ENCODE data around the gene CFAP206. TPM values are rescaled to one million over a fixed set of nuclear protein-coding genes. Genes with fewer than 3 reads are reported as not detected.

The CFAP206 gene, protein sequence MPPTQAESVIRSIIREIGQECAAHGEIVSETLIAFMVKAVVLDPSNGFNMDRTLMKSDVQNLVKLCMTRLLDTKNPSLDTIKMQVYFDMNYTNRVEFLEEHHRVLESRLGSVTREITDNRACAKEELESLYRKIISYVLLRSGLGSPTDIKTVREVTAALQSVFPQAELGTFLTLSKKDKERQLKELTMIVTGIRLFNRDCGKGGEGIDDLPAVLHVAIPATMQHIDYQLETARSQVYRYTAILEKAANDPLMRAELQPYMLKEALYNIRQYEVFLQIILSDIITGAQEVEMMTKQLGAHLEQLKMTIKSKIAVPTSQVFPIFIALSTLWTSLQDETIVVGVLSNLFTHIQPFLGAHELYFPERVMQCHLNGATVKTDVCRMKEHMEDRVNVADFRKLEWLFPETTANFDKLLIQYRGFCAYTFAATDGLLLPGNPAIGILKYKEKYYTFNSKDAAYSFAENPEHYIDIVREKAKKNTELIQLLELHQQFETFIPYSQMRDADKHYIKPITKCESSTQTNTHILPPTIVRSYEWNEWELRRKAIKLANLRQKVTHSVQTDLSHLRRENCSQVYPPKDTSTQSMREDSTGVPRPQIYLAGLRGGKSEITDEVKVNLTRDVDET
- total RNA-seq, result 0.07 TPM in 1 of 2 replicates, not detected in the other

DNA sequence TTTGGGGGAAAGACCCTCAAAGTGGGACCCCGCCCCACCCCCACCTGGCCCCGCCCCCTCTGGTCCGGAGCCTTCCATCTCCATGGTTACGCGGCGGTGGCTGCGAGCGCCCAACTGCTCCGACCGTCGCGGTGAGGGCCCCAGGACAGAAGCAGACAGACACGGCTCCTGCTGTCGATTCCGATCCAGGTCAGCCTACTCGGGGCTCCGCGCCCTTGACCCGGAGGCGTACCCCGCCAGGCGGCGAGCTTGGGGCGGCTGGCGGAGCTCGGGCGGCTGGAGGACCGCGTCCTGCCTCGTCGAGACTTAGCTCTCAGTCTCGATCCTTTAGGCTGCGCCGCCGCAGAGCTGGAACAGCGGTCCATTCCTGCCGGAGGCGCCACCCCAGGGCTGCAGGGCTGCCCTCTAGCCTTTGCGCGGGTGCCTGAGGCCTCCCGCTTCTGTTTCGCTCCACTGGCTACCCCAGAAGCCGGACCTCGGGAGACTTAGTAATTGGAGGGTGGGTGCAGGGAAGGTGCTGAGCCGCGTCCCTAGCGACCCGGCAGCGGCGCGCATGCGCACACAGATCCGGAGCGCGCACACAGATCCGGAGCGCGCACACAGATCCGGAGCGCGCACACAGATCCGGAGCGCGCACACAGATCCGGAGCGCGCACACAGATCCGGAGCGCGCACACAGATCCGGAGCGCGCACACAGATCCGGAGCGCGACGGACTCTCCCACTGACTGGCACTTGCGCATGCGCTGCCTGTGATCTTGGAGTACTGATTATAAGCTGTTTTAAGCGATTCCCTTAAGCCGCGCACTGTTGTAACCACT is at the start of gene CFAP206:
TSS of gene CFAP206 (plus strand) at position 72 of the 820 bp plus-strand sequence. CDS start 1,868 bp downstream, outside the sequence.
- intact Hi-C loops (cut with micrococcal nuclease), result loop anchor here (1.0 to 5.0 kb wide), 7 partner anchors 65 to 1816 kb away; partner anchors contain the start of genes AKIRIN2, ORC3, PNRC1 and SLC35A1

DNA sequence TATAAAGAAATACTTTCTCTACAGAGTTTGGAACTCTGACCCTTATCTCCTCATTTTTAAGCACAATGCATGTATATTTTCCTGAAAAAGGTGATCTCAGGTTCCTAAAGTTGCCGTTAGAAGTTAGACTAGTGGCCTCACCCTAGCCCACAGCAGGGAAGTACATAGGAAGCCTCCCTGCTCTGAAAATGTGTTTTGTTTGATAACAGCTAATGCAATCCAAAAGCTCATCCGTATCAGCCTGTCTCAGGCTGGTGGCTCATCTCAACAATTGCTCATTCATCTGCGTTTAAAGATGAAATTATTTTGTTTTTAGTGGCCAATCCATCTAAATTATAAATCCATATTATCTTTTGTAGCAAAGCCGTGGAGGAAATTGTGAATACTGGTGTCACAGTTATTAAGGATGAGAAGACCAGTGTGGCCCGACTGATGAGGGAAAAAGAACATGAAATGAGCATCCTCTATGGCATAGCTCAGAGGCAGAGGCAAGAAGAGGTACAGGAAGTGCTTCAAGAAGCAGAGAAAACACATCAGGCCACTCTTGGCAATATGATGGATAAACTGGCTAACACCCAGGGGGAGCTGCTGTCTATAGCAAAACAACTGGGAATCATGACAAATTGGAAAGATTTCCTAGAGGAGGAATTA is 43.0 kb upstream of the CFAP206 start:
- intact Hi-C loops (cut with micrococcal nuclease), result no loop called here

DNA sequence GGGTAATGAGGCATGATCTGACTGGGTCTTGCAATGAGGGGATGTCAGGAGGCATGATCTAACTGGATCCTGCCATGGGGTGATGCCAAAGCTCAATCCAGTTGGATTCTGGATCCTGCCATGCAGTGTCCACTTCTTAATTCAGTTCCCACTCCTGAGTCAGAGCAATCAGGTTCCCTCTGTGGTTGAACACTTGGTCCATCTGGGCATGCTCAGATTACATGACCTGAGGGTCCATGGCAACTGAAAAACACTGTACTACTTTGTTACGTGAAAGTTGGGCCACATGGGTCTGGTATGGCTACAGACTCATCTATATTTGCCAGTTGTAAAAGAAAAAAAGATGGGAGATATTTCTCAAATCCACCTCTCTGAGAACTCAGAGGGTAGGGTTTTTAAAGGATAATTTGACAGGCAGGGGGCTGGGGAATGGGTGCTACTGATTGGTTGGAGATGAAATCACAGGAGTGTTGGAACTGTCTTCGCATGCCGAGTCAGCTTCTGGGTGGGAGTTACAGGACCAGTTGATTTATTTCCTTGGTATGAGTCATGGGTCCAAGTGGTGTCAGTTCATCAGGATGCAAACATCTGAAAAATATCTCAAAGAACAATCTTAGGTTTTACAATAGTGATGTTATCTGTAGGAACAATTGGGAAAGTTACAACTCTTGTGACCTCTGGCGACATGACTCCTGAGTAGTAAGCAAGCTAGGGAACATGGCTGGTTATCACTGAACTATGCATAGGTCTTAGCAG is 41.5 kb upstream of the CFAP206 start:
- intact Hi-C loops (cut with micrococcal nuclease), result no loop called here

DNA sequence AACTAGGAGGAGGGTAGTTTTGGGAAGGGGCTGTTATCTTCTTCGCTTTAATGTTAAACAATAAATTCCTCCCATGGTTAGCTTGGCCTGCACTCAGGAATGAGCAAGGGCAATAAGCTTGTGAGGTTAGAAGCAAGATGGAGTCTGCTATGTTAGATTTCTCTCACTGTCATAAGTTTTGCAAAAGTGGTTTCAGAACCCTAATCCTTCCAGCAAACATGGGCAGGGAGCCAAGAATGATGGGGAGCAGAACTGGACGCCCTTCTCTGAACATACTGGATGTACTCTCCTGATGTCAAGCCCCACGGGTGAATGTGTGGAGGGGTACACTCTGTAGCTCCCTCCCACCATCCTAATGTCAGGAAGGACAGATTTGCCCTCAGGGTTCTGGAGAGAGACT is 40.9 kb upstream of the CFAP206 start:
- intact Hi-C loops (cut with micrococcal nuclease), result no loop called here

DNA sequence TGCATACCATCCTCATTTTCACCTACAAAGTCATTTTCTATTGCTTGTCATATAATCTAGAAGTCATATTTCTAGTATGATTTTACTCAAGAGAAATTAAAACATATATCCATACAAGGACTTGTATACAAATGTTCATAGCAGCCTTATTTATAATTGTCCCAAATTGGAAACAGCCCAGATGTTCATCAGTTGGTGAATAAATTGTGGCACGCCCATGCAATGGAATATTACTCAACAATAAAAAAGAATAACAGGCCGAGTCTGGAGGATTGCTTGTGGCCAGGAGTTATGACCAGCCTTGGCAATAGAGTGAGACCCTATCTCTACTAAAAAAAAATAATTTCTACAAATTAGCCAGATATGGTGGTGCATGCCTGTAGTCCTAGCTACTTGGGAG is 34.4 kb upstream of the CFAP206 start:
- intact Hi-C loops (cut with micrococcal nuclease), result no loop called here

DNA sequence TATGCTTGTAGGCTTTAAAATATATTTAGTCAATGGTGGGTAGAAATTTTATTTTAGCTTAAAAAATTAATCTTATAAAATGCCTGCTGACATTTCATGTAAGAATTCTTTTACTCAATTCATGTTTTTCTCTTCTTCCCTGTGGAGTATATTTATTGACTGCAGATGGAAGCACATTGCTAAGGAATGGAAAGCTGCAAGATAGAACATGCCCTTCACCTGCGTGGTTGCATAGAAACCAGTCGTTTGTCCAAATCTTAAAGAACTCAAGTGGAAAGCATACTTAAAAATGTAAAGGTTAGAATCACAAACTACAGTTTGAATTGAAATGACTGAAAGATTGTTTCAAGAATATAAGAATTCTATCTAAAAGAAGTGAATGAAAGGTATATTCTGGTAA is 32.5 kb upstream of the CFAP206 start:
- intact Hi-C loops (cut with micrococcal nuclease), result no loop called here

DNA sequence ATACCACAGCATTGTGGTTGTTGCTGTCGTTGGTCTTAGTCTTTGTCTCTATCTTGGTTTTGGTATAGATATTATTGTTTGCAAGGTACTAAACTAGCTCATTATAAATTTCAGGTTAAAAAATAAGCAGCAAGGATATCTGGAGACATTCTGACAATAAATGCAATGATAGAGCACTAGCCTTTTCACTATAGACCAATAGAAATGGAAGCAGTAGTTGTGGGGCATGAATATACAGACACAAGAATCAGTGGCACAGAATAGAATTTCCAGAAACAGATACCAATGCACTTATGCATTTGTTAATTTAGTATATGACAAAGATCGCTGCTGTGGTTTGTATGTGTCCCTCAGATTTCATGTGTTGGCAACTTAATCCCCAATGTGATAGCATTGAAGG is 31.1 kb upstream of the CFAP206 start:
- intact Hi-C loops (cut with micrococcal nuclease), result no loop called here

DNA sequence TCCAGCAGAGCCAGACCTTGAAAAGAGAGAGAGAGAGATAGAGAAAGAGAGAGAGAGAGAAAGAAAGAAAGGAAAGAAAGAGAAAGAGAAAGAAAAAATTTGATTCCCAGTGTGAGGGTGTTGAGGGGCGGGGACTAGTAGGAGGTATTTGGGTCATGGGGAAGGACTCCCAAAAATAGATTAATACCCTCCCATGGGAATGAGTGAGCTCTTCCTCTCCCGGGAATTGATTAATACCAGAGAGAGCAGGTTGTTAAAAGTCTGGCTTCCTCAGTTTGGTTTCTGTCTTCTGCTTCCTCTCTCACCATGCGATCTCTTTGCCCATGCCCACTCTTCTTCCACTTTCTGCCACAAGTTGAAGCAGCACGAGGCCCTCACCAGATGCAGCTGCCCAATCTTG is 28.8 kb upstream of the CFAP206 start:
- intact Hi-C loops (cut with micrococcal nuclease), result no loop called here

DNA sequence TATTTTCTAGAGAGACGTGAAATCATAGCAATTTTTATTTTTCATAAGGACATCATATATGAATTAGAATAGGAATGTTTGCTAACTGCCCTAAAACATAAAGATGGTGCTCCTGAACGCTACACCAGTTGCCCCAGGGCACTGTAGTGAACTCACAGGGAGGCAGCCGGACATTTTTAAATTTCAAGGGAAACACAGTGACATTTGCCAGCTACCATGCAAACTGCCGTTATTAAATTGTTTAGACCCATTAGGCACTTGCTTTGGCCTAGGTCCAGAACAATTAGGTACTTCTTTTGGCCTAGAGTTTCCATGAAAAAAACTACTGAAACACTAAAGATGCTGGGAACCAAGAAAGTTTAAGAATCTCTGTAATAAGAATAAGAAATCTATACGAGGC is 24.9 kb upstream of the CFAP206 start:
- intact Hi-C loops (cut with micrococcal nuclease), result no loop called here

DNA sequence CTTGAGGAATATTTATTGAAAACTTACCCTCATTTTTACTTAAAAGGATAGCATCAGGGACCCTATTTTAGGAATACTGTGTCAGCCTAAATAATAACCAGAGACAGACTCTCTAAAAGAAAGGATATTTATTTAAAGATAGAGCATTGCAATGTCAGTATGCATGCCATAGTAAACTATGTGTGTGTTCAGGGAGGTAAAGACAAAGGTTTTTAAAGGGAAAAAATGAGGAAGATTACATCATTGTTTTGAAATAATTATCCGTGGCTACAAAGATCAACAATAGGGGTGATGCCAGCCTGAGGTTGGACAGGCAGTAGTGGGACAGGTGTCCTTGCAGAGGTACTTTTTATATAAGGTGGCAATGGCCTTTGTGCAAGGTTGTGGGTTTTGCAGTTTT is 23.7 kb upstream of the CFAP206 start:
- intact Hi-C loops (cut with micrococcal nuclease), result no loop called here

DNA sequence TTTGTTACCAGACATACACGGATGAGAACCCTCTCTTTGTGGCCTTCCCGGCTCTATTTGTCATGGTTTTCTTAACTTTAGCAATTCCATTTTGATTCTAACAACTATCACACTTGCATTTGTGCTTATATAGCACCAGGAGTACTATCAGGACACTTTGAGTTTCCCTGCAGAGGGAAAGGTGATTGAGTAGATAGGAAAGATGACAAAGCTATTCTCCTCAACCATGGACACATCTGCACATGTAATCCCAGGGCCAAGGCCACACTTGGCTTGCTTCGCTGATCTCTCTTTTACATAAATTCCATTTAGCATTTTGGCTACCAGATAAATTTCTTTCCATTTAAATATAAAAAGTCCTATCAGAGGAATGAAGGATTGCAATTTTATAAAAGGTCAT is 23.3 kb upstream of the CFAP206 start:
- intact Hi-C loops (cut with micrococcal nuclease), result no loop called here

DNA sequence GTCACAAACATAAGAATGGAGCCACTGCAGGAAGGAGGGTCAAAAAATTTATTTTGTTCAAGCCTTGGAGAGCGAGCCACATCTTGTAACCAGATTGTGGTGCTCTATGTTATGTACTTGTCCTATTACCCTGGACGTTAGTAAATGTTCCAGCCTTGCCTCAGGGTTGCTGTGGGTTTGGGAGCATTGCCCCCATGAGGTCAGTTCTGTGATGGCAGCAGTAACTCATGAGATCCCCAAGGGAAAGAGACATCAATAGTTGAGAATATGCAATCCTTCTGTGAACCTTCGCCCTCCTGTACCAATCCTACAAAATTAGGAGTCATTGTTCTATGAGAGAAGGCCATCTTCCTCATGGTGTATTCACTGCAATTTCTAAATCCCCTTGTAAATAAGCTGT is 16.4 kb upstream of the CFAP206 start:
- intact Hi-C loops (cut with micrococcal nuclease), result loop anchor here (10.0 kb wide), 1 partner anchor 443 kb away; no protein-coding TSS in a partner anchor

DNA sequence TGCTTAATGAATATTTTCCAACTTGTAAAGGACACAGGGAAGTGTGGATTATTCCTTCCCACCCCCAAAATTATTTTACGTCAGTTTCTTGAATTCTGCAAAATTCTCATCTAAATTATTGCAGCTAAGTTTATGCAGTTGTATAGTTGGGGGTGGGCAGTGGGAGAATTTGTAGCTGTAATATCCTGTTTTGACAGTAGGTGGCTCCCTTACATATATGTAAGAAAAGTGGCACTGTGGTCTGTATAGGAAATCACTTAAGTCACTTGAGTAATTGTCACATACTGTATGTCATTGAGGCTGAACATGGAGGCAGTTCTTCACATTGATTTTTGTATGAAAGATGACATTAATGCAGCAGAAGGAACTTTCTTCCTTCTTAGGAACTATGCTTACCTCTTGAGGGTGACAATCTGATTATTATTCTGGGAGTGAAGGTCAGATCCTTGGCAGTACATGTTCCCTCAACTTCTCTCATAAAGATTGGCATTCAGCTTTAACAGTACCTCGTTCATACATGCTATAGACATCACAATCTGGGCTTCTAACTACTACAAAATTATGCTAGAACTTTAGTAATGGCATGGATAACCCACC is 14.6 kb upstream of the CFAP206 start:
- intact Hi-C loops (cut with micrococcal nuclease), result loop anchor here (1.0 to 10.0 kb wide), 3 partner anchors 254 to 1477 kb away; no protein-coding TSS in a partner anchor

DNA sequence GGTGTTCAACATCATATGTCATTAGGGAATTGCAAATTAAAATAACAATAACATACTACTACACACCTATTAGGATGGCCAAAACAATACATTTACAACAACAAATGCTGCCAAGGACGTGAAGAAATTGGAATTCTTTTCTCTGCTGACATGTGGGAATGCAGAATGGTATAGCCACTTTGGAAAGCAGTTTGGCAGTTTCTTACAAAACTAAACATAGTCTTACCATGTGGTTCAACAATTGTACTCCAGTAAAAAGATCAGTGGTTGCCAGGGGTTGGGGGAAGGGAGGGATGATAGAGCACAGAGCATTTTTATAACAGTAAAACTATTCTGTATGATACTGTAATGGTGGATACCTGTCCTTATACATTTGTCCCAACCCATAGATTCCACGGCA is 12.3 kb upstream of the CFAP206 start:
- intact Hi-C loops (cut with micrococcal nuclease), result loop anchor here (10.0 kb wide), 1 partner anchor 439 kb away; no protein-coding TSS in a partner anchor

DNA sequence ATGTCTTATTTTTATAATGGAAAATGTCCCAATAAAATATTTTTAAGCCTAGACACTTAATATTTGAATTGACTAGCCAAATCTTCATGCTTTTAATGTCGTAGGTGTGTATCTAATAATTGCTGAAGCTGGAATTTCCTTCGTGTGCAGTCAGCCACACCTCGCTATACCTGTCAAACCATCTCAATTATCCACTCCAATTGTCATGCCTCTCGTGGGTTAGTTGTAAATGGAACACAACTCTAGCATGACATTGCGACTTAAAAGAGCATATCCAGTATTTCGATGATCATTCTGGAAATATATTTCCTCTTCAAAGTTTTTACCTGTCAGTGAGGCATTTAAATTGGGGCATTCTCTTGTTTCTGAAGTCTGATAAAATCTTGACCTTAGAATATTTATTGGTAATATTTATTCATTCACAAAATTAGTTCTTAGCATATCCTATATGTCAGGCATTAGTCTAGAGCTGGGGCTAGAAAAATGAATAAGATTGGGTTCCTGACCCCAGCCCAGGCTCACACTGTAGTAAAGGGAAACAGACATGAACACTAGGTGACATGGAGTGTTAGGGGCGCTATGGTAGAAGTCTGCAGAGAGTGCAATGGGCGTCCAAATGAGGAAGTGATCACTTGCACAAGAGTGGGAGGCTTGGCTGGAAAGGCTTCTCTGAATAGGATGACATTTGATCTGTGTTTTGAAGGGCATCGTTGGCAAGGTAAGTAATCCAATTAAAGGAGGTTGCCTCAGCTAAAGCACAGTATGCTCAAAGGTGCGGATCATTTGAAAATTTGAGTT is 11.0 kb upstream of the CFAP206 start:
- intact Hi-C loops (cut with micrococcal nuclease), result loop anchor here (10.0 kb wide), 1 partner anchor 438 kb away; no protein-coding TSS in a partner anchor

DNA sequence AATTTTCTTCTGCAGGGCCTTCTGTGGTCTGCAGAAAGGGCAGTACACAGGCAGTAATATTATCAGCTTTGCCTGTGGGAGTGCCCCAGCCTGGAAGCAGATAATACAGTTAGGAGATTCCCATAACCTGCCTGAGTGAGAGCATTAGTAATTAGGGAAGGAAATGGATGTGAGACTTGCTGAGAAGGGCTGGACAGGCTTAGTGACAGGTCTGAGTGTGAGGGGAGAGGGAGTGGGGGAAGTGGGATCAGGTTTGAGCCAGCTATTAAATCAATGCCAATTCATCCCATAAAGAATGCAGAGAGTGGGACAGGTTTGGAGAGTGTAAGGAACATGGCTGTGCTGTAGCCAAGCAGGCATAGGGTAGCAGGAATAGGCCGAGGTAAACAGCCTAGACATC is 10.1 kb upstream of the CFAP206 start:
- intact Hi-C loops (cut with micrococcal nuclease), result loop anchor here (10.0 kb wide), 1 partner anchor 437 kb away; no protein-coding TSS in a partner anchor

DNA sequence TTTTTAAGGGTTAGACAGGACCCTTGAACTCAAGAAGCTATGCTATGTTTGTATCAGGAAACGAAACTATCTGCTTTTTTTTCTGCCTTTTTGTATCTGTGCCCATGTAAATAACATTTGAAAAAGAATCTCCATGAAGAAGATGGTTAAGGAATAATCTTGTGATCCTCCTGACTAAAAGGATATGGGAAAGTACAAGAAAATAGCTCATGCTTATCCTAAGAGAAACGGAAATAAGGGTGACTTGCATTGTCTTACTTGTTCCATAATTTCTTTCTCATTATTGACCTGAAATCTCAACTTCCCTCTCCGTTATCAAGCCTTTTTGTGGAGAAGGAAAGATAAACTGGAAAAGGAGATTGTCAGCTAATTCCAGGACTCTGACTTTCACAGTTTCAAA is 5.9 kb upstream of the CFAP206 start:
- intact Hi-C loops (cut with micrococcal nuclease), result no loop called here

DNA sequence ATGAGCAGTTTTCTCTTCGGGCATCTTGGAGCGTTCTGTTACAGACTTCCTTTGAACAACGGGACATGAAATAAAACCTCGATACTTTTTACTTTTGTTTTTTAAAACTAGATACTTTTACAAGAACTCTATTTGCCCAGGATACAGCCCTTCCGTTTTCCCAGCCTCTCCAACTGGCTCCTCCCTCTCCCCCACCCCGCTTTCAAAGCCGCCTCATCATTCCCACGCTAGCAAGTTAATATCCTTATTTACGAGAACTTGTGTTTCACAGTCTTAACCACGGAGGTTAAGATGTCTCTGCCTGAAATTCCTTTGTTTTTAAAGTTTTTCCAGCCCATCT is 241 bp upstream of the CFAP206 start:
- intact Hi-C loops (cut with micrococcal nuclease), result loop anchor here (5.0 kb wide), 3 partner anchors 250 to 1815 kb away; partner anchors contain the start of genes PNRC1, SNX14 and ZNF292

DNA sequence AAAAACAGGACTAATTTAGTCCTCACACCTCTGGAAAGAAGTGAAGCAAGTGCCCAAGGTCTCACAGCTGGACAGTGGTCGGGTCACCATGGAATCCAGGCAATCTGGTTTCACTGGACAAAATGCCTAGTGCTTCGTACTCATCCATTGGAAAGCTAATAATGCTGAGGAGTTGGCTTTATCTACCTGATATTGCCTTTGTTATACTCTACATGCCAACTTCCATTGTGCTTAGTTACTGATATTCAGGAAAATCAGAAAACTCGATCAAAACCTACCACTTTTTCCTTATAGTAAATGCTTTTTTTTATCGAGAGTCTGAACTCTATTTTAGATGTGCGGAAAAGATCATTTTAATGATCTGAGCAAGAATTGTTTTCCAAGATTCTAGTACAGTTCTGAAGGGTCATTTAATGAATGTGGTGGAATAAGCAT is 966 bp downstream of the CFAP206 start:
- intact Hi-C loops (cut with micrococcal nuclease), result loop anchor here (1.0 to 5.0 kb wide), 7 partner anchors 64 to 1816 kb away; partner anchors contain the start of genes AKIRIN2, ORC3, PNRC1 and SLC35A1

Measured in T-helper 2 cell treated with Interferon-gamma antibody and Interleukin-4, amounts not matched to agents 100 ng/mL and 5 ng/mL, for 36 hours (primary cell).